Fibroblast of pulmonary artery (primary cell): ENCODE measurements around the gene LARGE1.
A peak's percentile ranks its signal among the peaks of the same experiment; 100 is the strongest.

Source experiments
- DNase-seq: peaks from one replicate; pipeline ENCODE4 v3.0.0-alpha.2; 2010; ENCODE audit warnings: low read depth
- H3K4me3 ChIP-seq: replicated peaks from 2 replicates; pipeline ENCODE4 v1.5.1; 2011; ENCODE audit warnings: low read depth, mild to moderate bottlenecking, control low read depth, low read length, moderate library complexity
- CTCF ChIP-seq: IDR thresholded peaks from 2 replicates; pipeline ENCODE4 v1.5.1; 2011; ENCODE audit warnings: mild to moderate bottlenecking, control low read depth, low read length, inconsistent platforms; ENCODE audit errors: missing control alignments

LARGE1 gene

DNA sequence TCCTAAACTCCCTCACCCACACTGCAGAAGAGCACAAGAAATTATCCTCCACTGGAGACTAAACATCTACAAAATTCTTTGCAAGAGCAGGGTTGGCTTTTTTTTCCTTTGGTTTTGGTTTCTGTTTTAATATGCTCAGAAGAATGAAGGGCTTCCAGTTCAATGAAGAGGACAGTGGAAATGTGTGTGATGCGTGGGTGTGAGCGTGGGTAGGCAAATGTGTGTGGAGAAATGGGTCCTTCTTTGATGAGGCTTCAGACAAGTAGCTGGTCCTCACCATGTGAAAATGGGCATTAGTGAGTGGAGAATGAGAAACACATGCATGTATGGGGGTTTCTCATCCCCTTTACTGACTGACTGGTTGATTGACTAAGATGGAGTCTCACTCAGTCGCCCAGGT lies 598.8 kb downstream of the LARGE1 start:
- no peak overlapping the region for H3K4me3 ChIP-seq
- TF ChIP-seq CTCF = no peak
- no peak for DNase-seq

DNA sequence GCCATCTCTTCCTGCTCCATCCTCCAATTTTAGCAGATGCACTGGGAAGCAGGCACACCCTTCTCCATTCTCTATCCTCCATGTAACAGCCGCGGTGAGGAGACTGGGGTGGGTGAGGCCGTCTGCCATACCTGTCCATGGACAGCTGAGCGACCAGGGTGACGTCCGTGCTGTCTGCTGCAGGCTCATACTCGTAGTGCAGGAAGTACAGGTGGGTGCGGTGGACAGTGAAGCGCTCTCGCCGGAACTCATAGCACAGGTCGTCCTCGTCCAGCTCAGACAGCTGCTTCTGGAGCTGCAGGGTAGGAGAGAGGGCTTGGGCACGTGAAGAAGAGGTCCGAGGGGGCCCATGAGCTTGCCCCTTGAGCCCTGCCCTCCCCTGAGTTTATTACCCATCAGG lies 604.3 kb downstream of the LARGE1 start:
- no peak for DNase-seq
- H3K4me3 ChIP-seq = no peak overlapping the region
- TF ChIP-seq CTCF = no peak

DNA sequence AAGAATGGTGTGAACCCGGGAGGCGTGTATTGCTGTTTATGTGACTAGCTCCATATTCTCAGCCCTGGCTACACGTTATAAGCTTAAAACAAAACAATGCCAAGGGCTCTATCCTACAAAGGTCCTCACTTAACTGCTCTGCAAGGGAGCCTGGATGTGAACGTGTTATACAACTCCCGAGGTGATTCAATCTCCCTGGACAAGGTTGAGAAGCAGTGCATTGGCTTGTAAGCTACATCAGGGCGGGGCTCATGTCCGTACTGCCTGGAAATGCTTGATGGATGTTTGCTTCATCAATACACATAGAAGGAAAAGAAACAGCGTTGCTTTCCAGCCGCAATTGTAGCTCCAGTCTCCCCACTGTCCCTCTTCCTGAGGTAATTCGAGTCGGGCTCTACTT lies 605.2 kb downstream of the LARGE1 start:
- TF ChIP-seq CTCF = no peak
- DNase-seq = no peak
- no peak overlapping the region for H3K4me3 ChIP-seq

DNA sequence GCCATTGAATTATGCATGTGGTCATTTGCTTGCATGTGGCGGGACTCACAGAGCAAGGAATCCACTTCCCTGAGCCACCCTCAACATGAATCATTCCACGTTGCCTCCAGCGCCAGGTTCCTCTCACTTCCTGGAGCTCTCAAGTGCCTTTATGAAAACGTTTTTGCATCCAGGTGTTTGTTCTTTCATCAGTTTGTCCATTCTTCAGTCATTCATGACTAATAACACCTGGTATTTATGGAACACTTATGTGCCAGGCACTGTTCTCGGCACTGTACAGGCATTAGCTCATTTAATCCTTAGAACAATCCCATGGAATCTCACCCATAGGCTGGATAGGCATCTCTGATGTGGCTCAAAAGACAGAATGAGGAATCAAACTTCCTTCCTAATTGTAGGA lies 606.0 kb downstream of the LARGE1 start:
- DNase-seq = no peak
- no peak for TF ChIP-seq CTCF
- no peak overlapping the region for H3K4me3 ChIP-seq

- DNase-seq = no peak
- no peak overlapping the region for H3K4me3 ChIP-seq
- TF ChIP-seq CTCF = no peak
Measured at GRCh38 chr22:33303099-33303498, 617.2 kb downstream of the LARGE1 start.

DNA sequence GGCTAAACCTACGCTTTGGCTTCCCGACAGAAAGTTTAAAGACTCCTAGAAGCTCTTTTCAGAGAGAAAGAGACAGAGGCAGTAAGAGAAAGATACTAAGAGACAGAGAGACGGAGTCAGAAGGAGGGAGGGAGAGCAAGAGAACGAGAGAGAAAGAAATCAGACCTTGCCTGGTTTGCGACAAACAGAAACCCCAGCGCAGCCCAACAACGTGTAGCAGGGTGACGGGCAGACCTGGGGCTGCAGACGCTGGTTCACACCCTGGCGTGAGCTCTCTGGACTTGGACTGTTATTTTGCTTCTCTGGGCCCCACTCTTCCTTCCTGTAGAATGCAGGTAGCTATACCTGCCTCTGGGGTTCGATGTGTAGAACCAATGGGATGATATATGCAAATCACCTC lies 617.7 kb downstream of the LARGE1 start:
- no peak overlapping the region for H3K4me3 ChIP-seq
- no peak for TF ChIP-seq CTCF
- DNase-seq = no peak

- DNase-seq = peak; percentile 68
- peak; percentile 98 for TF ChIP-seq CTCF
- no peak overlapping the region for H3K4me3 ChIP-seq
Measured at GRCh38 chr22:33302049-33302545, 618.2 kb downstream of the LARGE1 start.
